Osteoblast (primary cell): ENCODE data around the gene HCRTR1. TPM values are rescaled to one million over a fixed set of nuclear protein-coding genes. Genes with fewer than 3 reads are reported as not detected.
A peak's percentile ranks its signal among the peaks of the same experiment; 100 is the strongest.

Experiments
- DNase-seq: peaks from one replicate; pipeline ENCODE4 v3.0.0; 2011; ENCODE audit warnings: low spot score, mixed read lengths; ENCODE audit not compliant: insufficient read length; ENCODE audit errors: missing footprints
- H2AFZ ChIP-seq: 2 replicates; pipeline ENCODE4 v1.6.0; 2011; ENCODE audit warnings: mild to moderate bottlenecking, low read length
- H3K27ac ChIP-seq: 2 replicates; pipeline ENCODE4 v1.5.1; 2011; ENCODE audit warnings: mild to moderate bottlenecking, low read depth, low read length, moderate library complexity
- H3K27me3 ChIP-seq: 2 replicates; pipeline ENCODE4 v1.6.0; 2012; ENCODE audit warnings: mild to moderate bottlenecking, control low read depth, inconsistent platforms, low read length, moderate library complexity; ENCODE audit not compliant: insufficient read depth
- H3K36me3 ChIP-seq: 2 replicates; pipeline ENCODE4 v1.5.1; 2011; ENCODE audit warnings: mild to moderate bottlenecking, low read length, control low read depth, moderate library complexity; ENCODE audit not compliant: insufficient read depth
- H3K4me1 ChIP-seq: 2 replicates; pipeline ENCODE4 v1.5.1; 2011; ENCODE audit warnings: mild to moderate bottlenecking, low read length, control low read depth, moderate library complexity; ENCODE audit not compliant: insufficient read depth
- H3K4me2 ChIP-seq: 2 replicates; pipeline ENCODE4 v1.6.0; 2011; ENCODE audit warnings: mild to moderate bottlenecking, low read length; ENCODE audit not compliant: insufficient read depth
- H3K4me3 ChIP-seq: fragments of 200-600 bp; sonication (generic); 3 replicates; pipeline ENCODE4 v1.5.1; 2012; ENCODE audit warnings: mild to moderate bottlenecking, low read length, inconsistent platforms; ENCODE audit not compliant: insufficient read depth
- H3K79me2 ChIP-seq: 2 replicates; pipeline ENCODE4 v1.6.0; 2012; ENCODE audit warnings: mild to moderate bottlenecking, low read length, control low read depth, inconsistent platforms; ENCODE audit not compliant: insufficient read depth
- H3K9me3 ChIP-seq: 2 replicates; pipeline ENCODE4 v1.5.1; 2011; ENCODE audit warnings: low read depth, low read length, control low read depth
- H4K20me1 ChIP-seq: 2 replicates; pipeline ENCODE4 v1.6.0; 2012; ENCODE audit warnings: mild to moderate bottlenecking, low read length, control low read depth; ENCODE audit not compliant: insufficient read depth
- total RNA-seq: library from RNA; depleted of rRNA; stranded (reverse); fragments of >200 nt; gene quantifications from 2 replicates; pipeline ENCODE4 v1.2.3, GENCODE V29; 2012
- TF ChIP-seq, protein P1 (sequence below): IDR thresholded peaks from 2 replicates; pipeline ENCODE4 v1.5.1; 2011; ENCODE audit warnings: mild to moderate bottlenecking, low read depth, low read length, moderate library complexity; ENCODE audit errors: extremely low read depth

Gene HCRTR1
- total RNA-seq, 1 donor: not detected

DNA sequence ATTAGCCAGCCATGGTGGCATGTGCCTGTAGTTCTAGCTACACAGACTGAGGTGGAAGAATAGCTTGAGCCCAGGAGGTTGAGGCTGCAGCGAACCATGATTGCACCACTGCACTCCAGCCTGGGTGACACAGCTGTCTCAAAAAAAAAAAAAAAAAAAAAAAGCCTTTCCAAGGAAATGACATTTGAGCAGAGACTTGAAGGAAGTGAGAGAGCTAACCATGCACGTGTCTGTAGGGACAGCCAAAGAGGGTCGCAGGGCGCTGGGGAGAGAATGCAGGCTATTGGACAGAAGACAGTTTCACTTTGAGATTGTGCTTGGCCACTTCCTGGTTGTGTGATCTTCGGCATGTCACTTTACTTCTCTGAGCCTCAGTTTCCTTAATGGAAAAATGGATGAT, 6.8 kb downstream of the HCRTR1 start:
- no peak for DNase-seq
- peaks cover 10% of the 10 kb centered on the region for H4K20me1 ChIP-seq
- H3K36me3 ChIP-seq: peaks cover 11% of the 10 kb centered on the region
- H3K9me3 ChIP-seq: no peaks in the 10 kb centered on the region
- peaks cover 31% of the 10 kb centered on the region for H3K4me1 ChIP-seq
- H2AFZ ChIP-seq: no peak overlapping the region
- no peak overlapping the region for H3K27ac ChIP-seq
- no peaks in the 10 kb centered on the region for H3K27me3 ChIP-seq
- TF ChIP-seq, protein P1, sequence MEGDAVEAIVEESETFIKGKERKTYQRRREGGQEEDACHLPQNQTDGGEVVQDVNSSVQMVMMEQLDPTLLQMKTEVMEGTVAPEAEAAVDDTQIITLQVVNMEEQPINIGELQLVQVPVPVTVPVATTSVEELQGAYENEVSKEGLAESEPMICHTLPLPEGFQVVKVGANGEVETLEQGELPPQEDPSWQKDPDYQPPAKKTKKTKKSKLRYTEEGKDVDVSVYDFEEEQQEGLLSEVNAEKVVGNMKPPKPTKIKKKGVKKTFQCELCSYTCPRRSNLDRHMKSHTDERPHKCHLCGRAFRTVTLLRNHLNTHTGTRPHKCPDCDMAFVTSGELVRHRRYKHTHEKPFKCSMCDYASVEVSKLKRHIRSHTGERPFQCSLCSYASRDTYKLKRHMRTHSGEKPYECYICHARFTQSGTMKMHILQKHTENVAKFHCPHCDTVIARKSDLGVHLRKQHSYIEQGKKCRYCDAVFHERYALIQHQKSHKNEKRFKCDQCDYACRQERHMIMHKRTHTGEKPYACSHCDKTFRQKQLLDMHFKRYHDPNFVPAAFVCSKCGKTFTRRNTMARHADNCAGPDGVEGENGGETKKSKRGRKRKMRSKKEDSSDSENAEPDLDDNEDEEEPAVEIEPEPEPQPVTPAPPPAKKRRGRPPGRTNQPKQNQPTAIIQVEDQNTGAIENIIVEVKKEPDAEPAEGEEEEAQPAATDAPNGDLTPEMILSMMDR: no peak
- H3K79me2 ChIP-seq: no peaks in the 10 kb centered on the region
- H3K4me2 ChIP-seq: no peak overlapping the region
- H3K4me3 ChIP-seq: no peak overlapping the region

- Histone ChIP-seq H3K27me3 (no peaks in the 10 kb centered on the region), H3K4me1 (peaks cover 31% of the 10 kb centered on the region)
Measured at GRCh38 chr1:31624731-31625514, 7.4 kb downstream of the HCRTR1 start.

DNA sequence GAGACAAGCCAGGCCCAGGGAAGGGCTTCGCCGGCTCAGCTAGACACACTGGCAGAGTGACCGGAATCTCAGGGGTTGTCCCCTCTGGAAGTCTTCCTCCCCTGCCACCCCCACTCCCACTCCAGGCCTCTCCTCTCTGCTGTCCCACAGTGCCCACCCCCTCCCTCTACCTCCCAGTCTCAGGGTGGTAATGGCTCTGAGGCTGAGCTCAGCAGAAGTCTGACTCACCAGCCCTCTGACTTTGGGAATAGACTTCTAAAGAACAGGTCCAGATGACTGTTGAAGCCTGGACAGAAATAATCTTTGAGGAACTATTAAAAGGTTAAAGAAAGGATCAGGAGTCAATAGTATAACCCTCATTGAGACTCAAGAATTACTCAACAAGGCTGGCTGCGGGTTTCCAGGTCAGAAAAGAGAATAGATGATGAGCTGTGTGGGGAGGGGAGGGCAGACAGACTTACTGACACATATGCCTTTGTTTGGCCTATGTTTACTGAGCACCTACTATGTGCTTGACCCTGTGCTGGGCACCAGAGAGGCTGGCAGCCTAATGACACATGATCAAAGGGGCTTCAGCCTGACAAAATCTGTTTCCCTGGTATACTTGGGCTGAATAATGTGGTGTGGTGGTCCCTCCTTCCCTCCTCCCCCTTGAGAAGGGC, 8.2 kb downstream of the HCRTR1 start:
- Histone ChIP-seq H3K79me2 (no peaks in the 10 kb centered on the region), H4K20me1 (peaks cover 10% of the 10 kb centered on the region), H3K27ac (peak overlapping the region; percentile 62), H3K4me3 (no peak overlapping the region), H3K9me3 (no peaks in the 10 kb centered on the region), H2AFZ (no peak overlapping the region), H3K36me3 (peaks cover 22% of the 10 kb centered on the region), H3K27me3 (no peaks in the 10 kb centered on the region), H3K4me2 (no peak overlapping the region), H3K4me1 (peaks cover 31% of the 10 kb centered on the region)
- TF ChIP-seq, protein P1: no peak
- DNase-seq: peak; percentile 98

More at GRCh38 chr1:31624731-31625514, 7.4 kb downstream of the HCRTR1 start:
- Histone ChIP-seq H3K79me2 (no peaks in the 10 kb centered on the region), H2AFZ (no peak overlapping the region), H3K27ac (no peak overlapping the region), H3K9me3 (no peaks in the 10 kb centered on the region), H3K4me3 (no peak overlapping the region), H3K4me2 (no peak overlapping the region), H4K20me1 (peaks cover 10% of the 10 kb centered on the region), H3K36me3 (peaks cover 17% of the 10 kb centered on the region)
- TF ChIP-seq, protein P1: no peak
- peak; percentile 73 for DNase-seq
